Breast epithelium (tissue), 3 donors: Measurements from ENCODE around the gene C1GALT1.

Experiments
- POLR2AphosphoS5 ChIP-seq, 3 donors: sonication (generic); formaldehyde crosslinking; IDR thresholded peaks; one replicate each; pipeline ENCODE4 v1.6.1; 2017; ENCODE audit warnings: antibody characterized with exemption in 3 of 3
- TF ChIP-seq, protein P1 (sequence below), 3 donors: fragments of 450-650 bp; IDR thresholded peaks; one replicate each; pipeline ENCODE4 v1.5.1; 2016 to 2017; ENCODE audit warnings: antibody characterized with exemption in 3 of 3, mild to moderate bottlenecking in 3 of 3, moderate library complexity in 3 of 3

DNA sequence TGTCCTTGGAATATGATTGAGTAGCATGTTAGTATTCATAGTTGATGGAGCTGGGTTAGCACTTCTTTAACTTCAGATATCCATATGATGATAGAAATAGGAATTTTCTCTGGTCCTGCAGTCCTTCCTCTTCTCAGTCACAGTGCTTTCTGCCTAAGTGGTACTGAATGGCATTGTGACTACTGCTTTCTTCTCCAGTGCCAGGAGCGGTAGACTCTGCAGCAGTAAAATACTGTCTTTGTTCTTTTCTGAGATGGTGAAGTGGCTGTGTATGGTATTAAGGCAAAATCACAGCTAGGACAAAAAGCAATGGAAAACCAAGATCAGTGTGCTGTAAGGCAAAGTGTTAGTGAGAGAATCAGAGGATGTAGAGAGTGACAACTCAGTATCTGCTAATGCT is 46.6 kb downstream of the C1GALT1 start:
- TF ChIP-seq, protein P1, sequence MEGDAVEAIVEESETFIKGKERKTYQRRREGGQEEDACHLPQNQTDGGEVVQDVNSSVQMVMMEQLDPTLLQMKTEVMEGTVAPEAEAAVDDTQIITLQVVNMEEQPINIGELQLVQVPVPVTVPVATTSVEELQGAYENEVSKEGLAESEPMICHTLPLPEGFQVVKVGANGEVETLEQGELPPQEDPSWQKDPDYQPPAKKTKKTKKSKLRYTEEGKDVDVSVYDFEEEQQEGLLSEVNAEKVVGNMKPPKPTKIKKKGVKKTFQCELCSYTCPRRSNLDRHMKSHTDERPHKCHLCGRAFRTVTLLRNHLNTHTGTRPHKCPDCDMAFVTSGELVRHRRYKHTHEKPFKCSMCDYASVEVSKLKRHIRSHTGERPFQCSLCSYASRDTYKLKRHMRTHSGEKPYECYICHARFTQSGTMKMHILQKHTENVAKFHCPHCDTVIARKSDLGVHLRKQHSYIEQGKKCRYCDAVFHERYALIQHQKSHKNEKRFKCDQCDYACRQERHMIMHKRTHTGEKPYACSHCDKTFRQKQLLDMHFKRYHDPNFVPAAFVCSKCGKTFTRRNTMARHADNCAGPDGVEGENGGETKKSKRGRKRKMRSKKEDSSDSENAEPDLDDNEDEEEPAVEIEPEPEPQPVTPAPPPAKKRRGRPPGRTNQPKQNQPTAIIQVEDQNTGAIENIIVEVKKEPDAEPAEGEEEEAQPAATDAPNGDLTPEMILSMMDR (IDR thresholded peaks at IDR 0.05), result no peak
- no peak for TF ChIP-seq POLR2AphosphoS5 (IDR thresholded peaks at IDR 0.05)
